Measurements from ENCODE around the gene SYTL1.
"Not testable (repeated sequence)": the region's sequence is repeated elsewhere in the genome, so short reads cannot be mapped to it uniquely, and the experiment has no call there.

SYTL1 gene

GRCh38 chr1:27383039-27383605 is 41.3 kb downstream of the SYTL1 start, which contains the start of gene CD164L2:
TSS of gene CD164L2 (minus strand) at chr1:27383333. CDS start at chr1:27383239, 94 bp downstream.
- no peak for DNase-seq (ENCODE audit: low read depth in 2 of 2)

- DNase-seq (ENCODE audit: low read depth in 2 of 2): no peak
These were observed 41.8 kb downstream of the SYTL1 start for GRCh38 chr1:27383661-27384060.

- DNase-seq (ENCODE audit: low read depth in 2 of 2): not testable (repeated sequence)
These were observed 43.0 kb downstream of the SYTL1 start for GRCh38 chr1:27384797-27385196.

GRCh38 chr1:27388337-27389005 is 46.6 kb downstream of the SYTL1 start:
- peak; percentile 58 to 59 for DNase-seq (ENCODE audit: low read depth in 2 of 2)

DNA sequence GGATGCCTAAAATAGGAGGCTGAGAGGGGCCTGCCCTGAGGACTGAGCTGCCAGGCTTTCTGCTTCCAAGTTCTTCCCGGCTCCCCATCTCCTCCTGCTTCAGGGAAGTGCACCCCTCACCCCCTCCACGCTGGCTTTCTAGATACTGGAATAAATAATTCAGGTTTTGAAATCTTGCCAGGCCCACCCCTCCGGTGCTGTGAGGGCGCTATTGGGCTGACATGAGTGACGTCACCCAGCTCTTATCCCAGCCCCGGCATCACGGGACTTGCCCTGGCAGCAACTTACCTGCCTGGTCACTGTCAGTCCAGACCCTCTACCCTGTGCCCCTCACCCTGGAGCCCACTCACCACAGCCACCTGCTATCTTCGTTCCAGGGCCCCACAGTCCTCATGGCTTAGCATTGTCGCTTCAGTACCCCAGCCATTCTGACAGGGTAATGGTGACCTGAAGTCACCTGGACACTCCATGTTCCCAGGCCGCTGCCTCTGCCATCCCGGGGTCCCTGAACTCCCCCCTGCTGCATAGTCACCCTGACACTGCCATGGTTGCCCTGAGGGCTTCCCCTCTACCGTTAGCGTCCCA is 49.8 kb downstream of the SYTL1 start:
- no peak for DNase-seq (ENCODE audit: low read depth in 2 of 2)

- peak; percentile 87 for DNase-seq (ENCODE audit: low read depth in 2 of 2)
These were observed 50.4 kb downstream of the SYTL1 start, which contains the start of gene GPR3 for GRCh38 chr1:27392096-27392777. TSS of gene GPR3 (plus strand) at chr1:27392622. CDS start at chr1:27393799, 1,177 bp downstream.

GRCh38 chr1:27392778-27393635 is 51.2 kb downstream of the SYTL1 start:
- no peak for DNase-seq (ENCODE audit: low read depth in 2 of 2)

- DNase-seq (ENCODE audit: low read depth in 2 of 2): no peak
These were observed 51.9 kb downstream of the SYTL1 start for GRCh38 chr1:27393641-27394281.

- no peak for DNase-seq (ENCODE audit: low read depth in 2 of 2)
These were observed 52.4 kb downstream of the SYTL1 start for GRCh38 chr1:27394282-27394658.

DNA sequence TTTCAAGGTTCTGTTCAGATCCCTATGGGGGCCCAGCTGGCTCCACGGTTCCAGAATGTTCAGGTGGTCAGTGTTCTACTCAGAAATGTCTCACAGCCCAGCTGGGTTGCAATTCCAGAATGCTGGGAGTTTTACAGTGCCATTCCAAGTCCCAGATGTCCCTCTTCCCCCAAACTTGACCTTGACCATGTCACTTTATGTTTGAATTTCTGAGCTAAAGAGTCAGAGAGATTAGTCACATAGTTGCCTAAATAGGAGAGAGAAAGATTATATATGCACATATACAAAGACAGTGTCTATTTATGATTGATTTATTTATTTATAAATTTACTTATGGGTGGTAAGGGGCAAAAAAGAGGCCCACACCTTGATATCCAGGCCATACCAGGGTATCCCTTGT is 53.1 kb downstream of the SYTL1 start:
- DNase-seq (ENCODE audit: low read depth in 2 of 2): no peak

DNA sequence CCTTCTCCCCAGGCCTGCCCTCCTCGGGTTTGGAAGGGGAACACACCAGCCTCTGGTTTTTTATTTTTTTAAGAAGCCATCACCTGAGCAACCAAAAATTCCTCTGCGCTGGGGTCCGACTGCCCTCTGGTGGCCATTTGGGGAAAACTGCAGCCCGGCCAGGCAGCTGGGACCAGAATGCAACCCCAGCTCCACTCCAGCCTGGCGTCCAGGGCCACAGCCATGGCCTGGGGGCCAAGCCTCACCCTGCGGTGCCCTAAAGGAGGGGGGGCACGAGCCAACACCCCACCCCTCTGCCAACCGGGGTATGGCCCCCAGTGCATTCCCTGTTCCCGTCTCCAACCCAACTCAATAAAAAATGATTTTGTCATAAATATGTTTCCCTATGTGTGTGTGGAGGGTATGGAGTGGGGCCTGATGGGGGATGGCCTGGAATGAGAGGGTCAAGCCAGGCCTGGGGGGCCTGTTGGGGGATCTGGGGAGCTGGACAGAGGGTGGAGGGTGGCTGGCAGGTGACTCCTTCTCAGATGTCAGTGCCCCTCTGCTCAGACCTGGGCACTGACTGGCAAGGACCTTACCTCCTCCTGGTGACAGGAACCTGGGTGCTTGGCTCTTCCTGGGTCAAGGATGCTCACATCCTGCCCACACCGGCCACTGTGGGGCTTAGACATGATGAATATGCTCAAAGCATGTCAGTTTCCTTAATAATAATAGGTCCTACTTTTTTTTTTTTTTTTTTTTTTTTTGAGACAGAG is 53.8 kb downstream of the SYTL1 start:
- DNase-seq (ENCODE audit: low read depth in 2 of 2): peak; percentile 54 to 63

DNA sequence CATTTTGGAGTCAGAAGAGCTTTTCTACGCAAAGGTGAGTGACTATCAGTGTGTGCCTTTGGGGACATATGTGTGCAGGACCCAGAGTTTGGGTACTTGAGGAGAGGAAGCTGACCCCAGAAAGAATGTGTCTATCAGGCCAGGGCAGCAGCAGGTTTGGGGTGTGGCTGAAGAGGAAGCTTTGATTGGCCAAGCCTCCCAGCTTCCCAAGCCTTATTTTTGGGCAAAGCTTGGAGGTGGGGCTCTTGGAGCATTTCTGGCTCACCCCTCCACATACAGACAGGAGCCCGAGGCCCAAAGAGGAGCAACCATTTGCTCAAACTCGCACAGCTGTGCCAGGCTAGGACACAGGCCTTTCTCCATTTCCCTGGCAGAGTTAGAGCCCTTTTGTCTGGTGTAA is 55.3 kb downstream of the SYTL1 start:
- no peak for DNase-seq (ENCODE audit: low read depth in 2 of 2)

GRCh38 chr1:27397749-27398148 is 55.9 kb downstream of the SYTL1 start:
- DNase-seq (ENCODE audit: low read depth in 2 of 2): no peak

GRCh38 chr1:27398405-27399149 is 56.8 kb downstream of the SYTL1 start:
- no peak for DNase-seq (ENCODE audit: low read depth in 2 of 2)

- no peak for DNase-seq (ENCODE audit: low read depth in 2 of 2)
These were observed 57.6 kb downstream of the SYTL1 start for GRCh38 chr1:27399251-27400025.

GRCh38 chr1:27400082-27400962 is 58.5 kb downstream of the SYTL1 start:
- DNase-seq (ENCODE audit: low read depth in 2 of 2): no peak

- DNase-seq (ENCODE audit: low read depth in 2 of 2): no peak
These were observed 59.1 kb downstream of the SYTL1 start for GRCh38 chr1:27400963-27401341.

DNA sequence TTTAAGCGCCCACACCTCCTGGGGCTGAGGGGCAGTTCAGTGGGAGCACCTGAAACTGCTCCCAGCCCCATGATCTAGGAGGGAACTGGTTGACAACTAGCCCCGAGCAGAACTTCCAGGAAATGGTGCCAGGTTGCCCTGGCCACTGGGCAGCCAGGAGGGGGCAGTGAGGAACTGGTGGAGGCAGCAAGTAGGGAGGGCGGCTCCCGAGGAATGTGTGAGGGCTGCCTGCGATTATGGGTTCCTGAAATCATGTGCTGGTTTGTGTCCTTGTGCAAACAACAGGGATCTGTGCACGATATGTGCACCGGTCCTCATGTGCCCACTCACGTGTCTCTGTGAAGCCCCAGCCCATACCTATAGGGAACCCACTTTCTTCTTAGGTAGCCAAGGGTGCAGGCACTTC is 60.5 kb downstream of the SYTL1 start:
- no peak for DNase-seq (ENCODE audit: low read depth in 2 of 2)
